ENCODE measurements around the gene SIX3.

GRCh38 chr2:44989176-44989575 is 47.7 kb downstream of the SIX3 start:
- TF ChIP-seq USF2 (CRISPR knock-in tag; IDR thresholded peaks at IDR 0.05) (no peak), CREM (CRISPR knock-in tag; IDR thresholded peaks at IDR 0.05) (no peak), USF1 (CRISPR knock-in tag; IDR thresholded peaks at IDR 0.05) (no peak), MLX (CRISPR knock-in tag; IDR thresholded peaks at IDR 0.05) (no peak), TEAD4 (CRISPR knock-in tag; IDR thresholded peaks at IDR 0.05) (no peak)
- TF ChIP-seq, protein P1, sequence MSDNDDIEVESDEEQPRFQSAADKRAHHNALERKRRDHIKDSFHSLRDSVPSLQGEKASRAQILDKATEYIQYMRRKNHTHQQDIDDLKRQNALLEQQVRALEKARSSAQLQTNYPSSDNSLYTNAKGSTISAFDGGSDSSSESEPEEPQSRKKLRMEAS (CRISPR knock-in tag; IDR thresholded peaks at IDR 0.05), result no peak
